ENCODE data around the gene ZG16.
A peak's percentile ranks its signal among the peaks of the same experiment; 100 is the strongest.

ZG16 gene

DNA sequence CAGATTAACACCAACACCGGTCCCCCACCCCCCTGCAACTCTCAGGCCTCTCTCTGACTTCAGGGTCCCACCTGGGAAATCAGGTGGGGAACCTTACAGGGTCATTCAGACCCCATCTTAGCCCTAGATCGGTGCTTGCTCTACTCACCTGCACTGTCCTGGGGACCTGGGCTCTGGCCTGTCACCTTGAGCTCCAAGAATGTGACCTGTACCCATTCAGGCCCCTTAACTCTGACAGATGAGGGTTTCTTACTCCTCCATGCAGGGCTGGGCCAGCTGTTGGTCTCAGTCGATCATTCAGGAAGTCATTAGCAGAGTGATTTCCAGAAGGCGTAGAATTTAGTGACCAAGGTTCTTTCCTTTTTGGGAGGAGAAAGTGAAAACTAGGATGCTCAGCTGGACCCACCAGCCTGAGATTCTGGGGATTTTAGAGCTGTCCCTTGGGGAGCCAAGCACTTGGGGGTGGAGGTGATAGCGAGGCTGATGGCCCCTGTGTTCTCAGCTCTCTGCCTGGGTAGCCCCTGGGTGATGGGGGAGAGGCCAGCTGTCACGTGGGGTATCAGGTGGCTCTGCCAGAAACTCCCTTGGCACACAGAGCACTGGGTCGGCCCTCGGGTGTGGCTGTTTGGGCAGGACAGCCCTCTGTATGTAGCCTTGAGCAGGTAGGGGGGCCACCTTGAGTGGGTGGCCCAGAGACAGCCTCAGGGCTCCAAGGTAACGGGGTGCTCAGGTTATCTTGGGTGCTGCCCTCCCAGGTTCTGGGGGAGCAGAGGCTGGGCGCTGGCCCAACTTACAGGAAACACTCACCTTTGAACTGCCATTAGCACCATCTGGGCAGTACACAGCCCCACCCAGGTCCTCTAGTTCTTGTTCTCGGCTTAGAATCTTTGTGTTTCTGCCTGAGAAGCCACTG, 42.9 kb downstream of the ZG16 start:
- TF ChIP-seq, protein P1, sequence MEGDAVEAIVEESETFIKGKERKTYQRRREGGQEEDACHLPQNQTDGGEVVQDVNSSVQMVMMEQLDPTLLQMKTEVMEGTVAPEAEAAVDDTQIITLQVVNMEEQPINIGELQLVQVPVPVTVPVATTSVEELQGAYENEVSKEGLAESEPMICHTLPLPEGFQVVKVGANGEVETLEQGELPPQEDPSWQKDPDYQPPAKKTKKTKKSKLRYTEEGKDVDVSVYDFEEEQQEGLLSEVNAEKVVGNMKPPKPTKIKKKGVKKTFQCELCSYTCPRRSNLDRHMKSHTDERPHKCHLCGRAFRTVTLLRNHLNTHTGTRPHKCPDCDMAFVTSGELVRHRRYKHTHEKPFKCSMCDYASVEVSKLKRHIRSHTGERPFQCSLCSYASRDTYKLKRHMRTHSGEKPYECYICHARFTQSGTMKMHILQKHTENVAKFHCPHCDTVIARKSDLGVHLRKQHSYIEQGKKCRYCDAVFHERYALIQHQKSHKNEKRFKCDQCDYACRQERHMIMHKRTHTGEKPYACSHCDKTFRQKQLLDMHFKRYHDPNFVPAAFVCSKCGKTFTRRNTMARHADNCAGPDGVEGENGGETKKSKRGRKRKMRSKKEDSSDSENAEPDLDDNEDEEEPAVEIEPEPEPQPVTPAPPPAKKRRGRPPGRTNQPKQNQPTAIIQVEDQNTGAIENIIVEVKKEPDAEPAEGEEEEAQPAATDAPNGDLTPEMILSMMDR (IDR thresholded peaks at IDR 0.05; ENCODE audit: insufficient read depth, low read depth, low read length, missing control alignments) = no peak
- peak overlapping the region; percentile 85 for H3K4me3 ChIP-seq (ENCODE audit: low read depth, low read length)
- DNase-seq (ENCODE audit: low read depth) = peak; percentile 77

DNA sequence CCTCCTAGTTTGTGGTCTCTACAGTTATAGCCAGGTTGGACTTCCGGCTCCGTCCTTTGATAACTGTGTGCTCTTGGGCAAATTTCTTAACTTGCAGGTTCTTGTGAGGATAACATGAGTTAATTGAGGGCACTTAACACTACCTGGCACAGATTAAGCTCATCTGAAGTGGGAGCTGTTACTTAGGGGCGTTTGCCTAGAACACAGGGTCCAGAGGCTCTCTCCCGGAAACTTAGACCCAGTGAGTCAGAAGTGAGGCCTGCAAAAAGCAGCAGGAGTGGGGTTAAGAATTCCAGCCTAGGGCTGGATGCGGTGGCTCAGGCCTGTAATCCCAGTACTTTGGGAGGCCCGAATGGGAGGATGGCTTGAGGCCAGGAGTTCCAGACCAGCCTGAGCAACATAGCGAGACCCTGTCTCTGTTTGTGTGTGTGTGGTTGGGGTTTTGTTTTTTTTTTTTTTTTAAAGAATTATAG, 43.6 kb downstream of the ZG16 start:
- H3K4me3 ChIP-seq (ENCODE audit: low read depth, low read length) = peak overlapping the region; percentile 85
- TF ChIP-seq, protein P1 (IDR thresholded peaks at IDR 0.05; ENCODE audit: insufficient read depth, low read depth, low read length, missing control alignments) = no peak
- no peak for DNase-seq (ENCODE audit: low read depth)

DNA sequence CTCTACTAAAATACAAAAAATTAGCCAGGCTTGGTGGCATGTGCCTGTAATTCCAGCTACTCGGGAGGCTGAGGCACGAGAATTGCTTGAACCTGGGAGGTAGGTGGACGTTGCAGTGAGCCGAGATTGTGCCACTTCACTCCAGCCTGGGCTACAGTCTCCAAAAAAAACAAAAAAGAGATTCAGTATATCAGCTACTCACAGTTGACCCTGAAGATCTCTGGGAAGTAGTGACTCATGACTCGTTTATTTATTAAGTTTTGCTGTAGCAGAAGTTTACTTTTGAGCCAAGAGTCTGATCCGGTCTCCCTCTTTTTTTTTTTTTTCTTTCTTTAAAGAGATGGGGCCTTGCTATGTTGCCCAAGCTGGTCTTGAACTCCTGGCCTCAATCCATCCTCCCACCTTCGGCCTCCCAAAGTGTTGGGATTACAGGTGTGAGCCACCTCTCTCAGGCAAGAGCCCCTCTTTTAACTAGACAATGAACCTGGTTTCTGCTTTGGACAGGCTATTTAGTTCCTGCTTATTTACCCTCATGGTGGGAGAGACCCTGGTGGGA, 46.6 kb downstream of the ZG16 start:
- TF ChIP-seq, protein P1 (IDR thresholded peaks at IDR 0.05; ENCODE audit: insufficient read depth, low read depth, low read length, missing control alignments) = no peak
- no peak overlapping the region for H3K4me3 ChIP-seq (ENCODE audit: low read depth, low read length)
- no peak for DNase-seq (ENCODE audit: low read depth)

DNA sequence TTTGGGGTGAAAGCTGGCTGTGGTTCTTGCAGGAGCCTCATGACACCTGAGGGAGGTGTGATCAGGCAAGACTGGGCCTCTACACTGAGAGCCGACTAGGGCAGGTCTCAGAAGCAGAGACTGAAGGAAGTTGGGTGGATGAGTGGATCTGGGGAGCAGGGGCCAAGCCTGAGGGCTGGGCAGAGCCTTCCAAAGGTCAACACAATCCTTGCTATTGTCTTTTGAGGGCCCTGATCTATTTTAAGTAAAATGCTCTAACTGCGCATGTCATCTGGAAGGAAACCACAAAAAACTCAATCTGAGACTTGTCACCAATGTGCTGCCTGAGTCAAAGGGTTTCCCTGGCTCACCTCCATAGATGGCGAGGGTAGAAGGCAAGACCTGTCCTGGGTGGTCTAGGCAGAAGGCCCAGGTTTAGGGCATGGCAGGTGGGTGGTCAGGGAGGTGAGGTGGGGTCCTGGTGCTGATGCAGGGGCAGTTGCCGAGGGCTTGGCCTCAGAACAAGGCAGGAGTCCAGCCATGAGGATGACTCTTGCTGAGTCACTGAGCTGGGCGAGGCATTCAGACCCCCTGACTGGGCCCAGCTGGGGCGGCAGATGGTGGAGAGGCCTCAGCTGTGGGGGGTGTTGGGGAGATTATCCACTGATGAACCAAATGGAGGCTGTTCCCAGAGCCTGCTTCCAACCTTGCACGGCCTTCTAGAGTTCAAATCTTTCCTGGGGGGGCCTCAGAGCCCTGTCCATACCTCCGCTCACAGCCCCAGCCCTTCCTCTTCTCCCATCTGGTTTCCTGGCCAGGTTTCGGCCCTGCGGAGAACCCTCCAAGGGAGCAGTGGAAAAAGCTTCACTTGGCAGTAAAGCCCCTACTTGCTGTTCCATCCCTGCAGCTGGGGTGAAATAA, 47.3 kb downstream of the ZG16 start:
- peak; percentile 77 for DNase-seq (ENCODE audit: low read depth)
- H3K4me3 ChIP-seq (ENCODE audit: low read depth, low read length) = no peak overlapping the region
- TF ChIP-seq, protein P1 (IDR thresholded peaks at IDR 0.05; ENCODE audit: insufficient read depth, low read depth, low read length, missing control alignments) = no peak

DNA sequence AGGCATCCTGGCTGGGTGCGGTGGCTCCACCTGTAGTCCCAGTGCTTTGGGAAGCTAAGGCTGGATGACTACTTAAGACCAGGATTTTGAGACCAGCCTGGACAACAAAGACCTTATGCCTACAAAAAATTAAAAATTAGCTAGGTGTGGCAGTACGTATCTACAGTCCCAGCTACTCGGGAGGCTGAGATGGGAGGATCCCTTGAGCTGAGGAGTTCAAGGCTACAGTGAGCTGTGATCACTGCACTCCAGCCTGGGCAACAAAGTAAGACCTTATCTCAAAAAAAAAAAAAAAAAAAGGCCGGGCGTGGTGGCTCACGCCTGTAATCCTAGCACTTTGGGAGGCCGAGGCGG, 48.3 kb downstream of the ZG16 start:
- no peak overlapping the region for H3K4me3 ChIP-seq (ENCODE audit: low read depth, low read length)
- DNase-seq (ENCODE audit: low read depth) = no peak
- TF ChIP-seq, protein P1 (IDR thresholded peaks at IDR 0.05; ENCODE audit: insufficient read depth, low read depth, low read length, missing control alignments) = no peak

DNA sequence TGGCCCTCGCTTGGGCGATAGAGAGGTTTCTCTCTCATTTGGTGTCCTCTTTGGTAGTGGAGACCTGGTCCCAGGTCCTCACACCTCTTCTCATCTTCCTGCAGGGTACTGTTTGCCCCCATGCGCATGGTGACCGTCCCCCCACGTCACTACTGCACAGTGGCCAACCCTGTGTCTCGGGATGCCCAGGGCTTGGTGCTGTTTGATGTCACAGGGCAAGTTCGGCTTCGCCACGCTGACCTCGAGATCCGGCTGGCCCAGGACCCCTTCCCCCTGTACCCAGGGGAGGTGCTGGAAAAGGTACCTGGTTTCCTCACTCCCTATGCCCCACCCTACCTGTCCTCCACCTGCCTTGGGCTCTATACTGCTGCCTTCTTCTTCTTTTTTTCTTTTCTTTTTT, 52.7 kb downstream of the ZG16 start:
- H3K4me3 ChIP-seq (ENCODE audit: low read depth, low read length) = no peak overlapping the region
- TF ChIP-seq, protein P1 (IDR thresholded peaks at IDR 0.05; ENCODE audit: insufficient read depth, low read depth, low read length, missing control alignments) = no peak
- no peak for DNase-seq (ENCODE audit: low read depth)

Measured in GM12865 (cell line).